ENCODE results near the gene LRRK1.
A peak's percentile ranks its signal among the peaks of the same experiment; 100 is the strongest.

The LRRK1 gene

GRCh38 chr15:101001796-101002195 lies 82.6 kb downstream of the LRRK1 start:
- no peak for DNase-seq
- H3K27ac Mint-ChIP-seq = no peak overlapping the region
- no peaks in the 10 kb centered on the region for H3K9me3 Mint-ChIP-seq
- H3K4me1 Mint-ChIP-seq (ENCODE audit: low read depth) = peaks cover under 1% of the 10 kb centered on the region
- no peaks in the 10 kb centered on the region for H3K36me3 Mint-ChIP-seq (ENCODE audit: low read depth)
- no peak overlapping the region for H3K4me3 Mint-ChIP-seq
- H3K27me3 Mint-ChIP-seq = peaks cover 29% of the 10 kb centered on the region

GRCh38 chr15:101003081-101003480 lies 83.9 kb downstream of the LRRK1 start:
- no peak for DNase-seq
- H3K4me1 Mint-ChIP-seq (ENCODE audit: low read depth) = peaks cover 13% of the 10 kb centered on the region
- peaks cover under 1% of the 10 kb centered on the region for H3K36me3 Mint-ChIP-seq (ENCODE audit: low read depth)
- no peaks in the 10 kb centered on the region for H3K9me3 Mint-ChIP-seq
- no peak overlapping the region for H3K4me3 Mint-ChIP-seq
- H3K27ac Mint-ChIP-seq = no peak overlapping the region
- peaks cover 34% of the 10 kb centered on the region for H3K27me3 Mint-ChIP-seq

DNA sequence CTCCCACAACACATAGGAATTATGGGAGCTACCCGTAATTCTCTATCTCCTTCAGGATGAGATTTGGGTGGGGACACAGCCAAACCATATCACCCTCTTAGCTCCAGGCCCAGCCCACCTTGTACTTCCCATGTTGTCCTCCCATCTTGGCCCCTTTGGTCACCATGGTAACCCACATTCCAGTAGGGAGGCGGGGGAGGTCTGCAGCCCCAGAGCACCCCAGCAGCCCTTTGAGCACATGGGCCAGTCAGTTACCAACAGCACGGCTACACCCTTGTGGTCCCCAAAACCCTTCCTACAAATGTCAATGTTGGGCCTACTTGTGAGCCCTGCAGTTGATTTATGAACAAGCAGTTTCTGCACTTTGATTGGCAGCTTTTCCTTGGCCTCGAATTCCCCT lies 84.5 kb downstream of the LRRK1 start:
- Mint-ChIP-seq H3K36me3 (ENCODE audit: low read depth) (peaks cover 3% of the 10 kb centered on the region), H3K27me3 (peaks cover 32% of the 10 kb centered on the region), H3K9me3 (no peaks in the 10 kb centered on the region), H3K4me1 (ENCODE audit: low read depth) (peaks cover 19% of the 10 kb centered on the region), H3K4me3 (no peak overlapping the region), H3K27ac (no peak overlapping the region)
- DNase-seq = no peak

- DNase-seq = no peak
- H3K9me3 Mint-ChIP-seq = no peaks in the 10 kb centered on the region
- H3K27ac Mint-ChIP-seq = no peak overlapping the region
- peaks cover 31% of the 10 kb centered on the region for H3K27me3 Mint-ChIP-seq
- peaks cover 22% of the 10 kb centered on the region for H3K4me1 Mint-ChIP-seq (ENCODE audit: low read depth)
- H3K36me3 Mint-ChIP-seq (ENCODE audit: low read depth) = peaks cover 3% of the 10 kb centered on the region
- no peak overlapping the region for H3K4me3 Mint-ChIP-seq
These were observed 85.3 kb downstream of the LRRK1 start for GRCh38 chr15:101004500-101004899.

GRCh38 chr15:101004986-101005747 lies 86.0 kb downstream of the LRRK1 start:
- no peaks in the 10 kb centered on the region for H3K9me3 Mint-ChIP-seq
- H3K4me1 Mint-ChIP-seq (ENCODE audit: low read depth) = peaks cover 22% of the 10 kb centered on the region
- H3K27ac Mint-ChIP-seq = no peak overlapping the region
- H3K36me3 Mint-ChIP-seq (ENCODE audit: low read depth) = peaks cover 3% of the 10 kb centered on the region
- no peak for DNase-seq
- no peak overlapping the region for H3K4me3 Mint-ChIP-seq
- peaks cover 25% of the 10 kb centered on the region for H3K27me3 Mint-ChIP-seq

- Mint-ChIP-seq H3K27ac (no peak overlapping the region), H3K4me3 (peak overlapping the region; percentile 88), H3K9me3 (no peaks in the 10 kb centered on the region), H3K36me3 (ENCODE audit: low read depth) (peaks cover 3% of the 10 kb centered on the region), H3K27me3 (peaks cover 14% of the 10 kb centered on the region), H3K4me1 (ENCODE audit: low read depth) (peaks cover 22% of the 10 kb centered on the region)
- peak; percentile 76 for DNase-seq
These were observed 88.0 kb downstream of the LRRK1 start for GRCh38 chr15:101006931-101007691.

GRCh38 chr15:101008158-101009139 lies 89.3 kb downstream of the LRRK1 start:
- Mint-ChIP-seq H3K27ac (peak overlapping the region; percentile 68), H3K4me1 (ENCODE audit: low read depth) (peaks cover 22% of the 10 kb centered on the region), H3K27me3 (peaks cover 17% of the 10 kb centered on the region), H3K9me3 (no peaks in the 10 kb centered on the region), H3K4me3 (peak overlapping the region; percentile 88), H3K36me3 (ENCODE audit: low read depth) (peaks cover 3% of the 10 kb centered on the region)
- peak; percentile 94 for DNase-seq

- Mint-ChIP-seq H3K4me1 (ENCODE audit: low read depth) (peaks cover 22% of the 10 kb centered on the region), H3K9me3 (no peaks in the 10 kb centered on the region), H3K36me3 (ENCODE audit: low read depth) (peaks cover 3% of the 10 kb centered on the region), H3K27me3 (peaks cover 17% of the 10 kb centered on the region), H3K27ac (no peak overlapping the region), H3K4me3 (no peak overlapping the region)
- DNase-seq = no peak
These were observed 90.0 kb downstream of the LRRK1 start for GRCh38 chr15:101009176-101009575.

GRCh38 chr15:101010781-101011180 lies 91.6 kb downstream of the LRRK1 start:
- DNase-seq = no peak
- no peak overlapping the region for H3K4me3 Mint-ChIP-seq
- H3K27ac Mint-ChIP-seq = no peak overlapping the region
- H3K4me1 Mint-ChIP-seq (ENCODE audit: low read depth) = peaks cover 25% of the 10 kb centered on the region
- peaks cover 17% of the 10 kb centered on the region for H3K27me3 Mint-ChIP-seq
- peaks cover 3% of the 10 kb centered on the region for H3K36me3 Mint-ChIP-seq (ENCODE audit: low read depth)
- no peaks in the 10 kb centered on the region for H3K9me3 Mint-ChIP-seq

- no peaks in the 10 kb centered on the region for H3K9me3 Mint-ChIP-seq
- peaks cover 17% of the 10 kb centered on the region for H3K4me1 Mint-ChIP-seq (ENCODE audit: low read depth)
- H3K27me3 Mint-ChIP-seq = peaks cover 12% of the 10 kb centered on the region
- H3K4me3 Mint-ChIP-seq = no peak overlapping the region
- no peak for DNase-seq
- H3K27ac Mint-ChIP-seq = no peak overlapping the region
- peaks cover 3% of the 10 kb centered on the region for H3K36me3 Mint-ChIP-seq (ENCODE audit: low read depth)
These were observed 93.4 kb downstream of the LRRK1 start for GRCh38 chr15:101012326-101013200.

GRCh38 chr15:101013201-101013550 lies 94.0 kb downstream of the LRRK1 start:
- no peak for DNase-seq
- no peak overlapping the region for H3K27ac Mint-ChIP-seq
- H3K27me3 Mint-ChIP-seq = peaks cover 7% of the 10 kb centered on the region
- H3K36me3 Mint-ChIP-seq (ENCODE audit: low read depth) = peaks cover 2% of the 10 kb centered on the region
- no peak overlapping the region for H3K4me3 Mint-ChIP-seq
- peaks cover 11% of the 10 kb centered on the region for H3K4me1 Mint-ChIP-seq (ENCODE audit: low read depth)
- H3K9me3 Mint-ChIP-seq = no peaks in the 10 kb centered on the region

GRCh38 chr15:101013769-101014675 lies 94.9 kb downstream of the LRRK1 start:
- Mint-ChIP-seq H3K27me3 (peaks cover 6% of the 10 kb centered on the region), H3K27ac (no peak overlapping the region), H3K9me3 (no peaks in the 10 kb centered on the region), H3K36me3 (ENCODE audit: low read depth) (no peaks in the 10 kb centered on the region), H3K4me1 (ENCODE audit: low read depth) (peaks cover 3% of the 10 kb centered on the region), H3K4me3 (no peak overlapping the region)
- DNase-seq = no peak
